Mucosa of stomach (tissue), 1 donor: ENCODE data around the gene PRUNE2.
A peak's percentile ranks its signal among the peaks of the same experiment; 100 is the strongest.

Experiments
- H3K27me3 ChIP-seq: one replicate; pipeline ENCODE4 v1.7.0; 2013; ENCODE audit warnings: mild to moderate bottlenecking, low read length; ENCODE audit not compliant: control insufficient read depth, insufficient read depth
- H3K36me3 ChIP-seq: one replicate; pipeline ENCODE4 v1.7.0; 2013; ENCODE audit warnings: low read length; ENCODE audit not compliant: control insufficient read depth, insufficient read depth
- H3K4me1 ChIP-seq: one replicate; pipeline ENCODE4 v1.7.0; 2013; ENCODE audit warnings: mild to moderate bottlenecking, low read length; ENCODE audit not compliant: control insufficient read depth, insufficient read depth
- H3K4me3 ChIP-seq: one replicate; pipeline ENCODE4 v1.7.0; 2013; ENCODE audit warnings: low read length
- H3K9ac ChIP-seq: one replicate; pipeline ENCODE4 v1.7.0; 2013; ENCODE audit warnings: mild to moderate bottlenecking, low read length, moderate library complexity
- H3K9me3 ChIP-seq: one replicate; pipeline ENCODE4 v1.7.0; 2013; ENCODE audit warnings: mild to moderate bottlenecking, low read length, moderate library complexity; ENCODE audit not compliant: control insufficient read depth
- donor health status: Pancreatic carcinoma.

The PRUNE2 gene

GRCh38 chr9:76852026-76852425 lies 53.9 kb downstream of the PRUNE2 start:
- no peak overlapping the region for H3K9ac ChIP-seq
- no peaks in the 10 kb centered on the region for H3K36me3 ChIP-seq
- H3K27me3 ChIP-seq, result no peaks in the 10 kb centered on the region
- no peaks in the 10 kb centered on the region for H3K9me3 ChIP-seq
- no peaks in the 10 kb centered on the region for H3K4me1 ChIP-seq
- no peak overlapping the region for H3K4me3 ChIP-seq

- H3K27me3 ChIP-seq, result no peaks in the 10 kb centered on the region
- H3K4me1 ChIP-seq, result no peaks in the 10 kb centered on the region
- no peak overlapping the region for H3K4me3 ChIP-seq
- H3K9ac ChIP-seq, result no peak overlapping the region
- no peaks in the 10 kb centered on the region for H3K9me3 ChIP-seq
- H3K36me3 ChIP-seq, result no peaks in the 10 kb centered on the region
Observed at GRCh38 chr9:76846297-76846696, 59.6 kb downstream of the PRUNE2 start.

- Histone ChIP-seq H3K27me3 (no peaks in the 10 kb centered on the region), H3K4me3 (no peak overlapping the region), H3K4me1 (no peaks in the 10 kb centered on the region), H3K9ac (no peak overlapping the region), H3K9me3 (no peaks in the 10 kb centered on the region), H3K36me3 (no peaks in the 10 kb centered on the region)
Observed at GRCh38 chr9:76845254-76845653, 60.7 kb downstream of the PRUNE2 start.

GRCh38 chr9:76835571-76836283 lies 70.2 kb downstream of the PRUNE2 start:
- H3K36me3 ChIP-seq, result no peaks in the 10 kb centered on the region
- no peaks in the 10 kb centered on the region for H3K4me1 ChIP-seq
- no peak overlapping the region for H3K4me3 ChIP-seq
- H3K9me3 ChIP-seq, result no peaks in the 10 kb centered on the region
- peak overlapping the region; percentile 15 for H3K9ac ChIP-seq
- H3K27me3 ChIP-seq, result no peaks in the 10 kb centered on the region

- H3K4me3 ChIP-seq, result no peak overlapping the region
- H3K27me3 ChIP-seq, result peaks cover 4% of the 10 kb centered on the region
- no peak overlapping the region for H3K9ac ChIP-seq
- no peaks in the 10 kb centered on the region for H3K9me3 ChIP-seq
- no peaks in the 10 kb centered on the region for H3K36me3 ChIP-seq
- no peaks in the 10 kb centered on the region for H3K4me1 ChIP-seq
Observed at GRCh38 chr9:76828447-76828846, 77.5 kb downstream of the PRUNE2 start.

GRCh38 chr9:76827296-76828080 lies 78.4 kb downstream of the PRUNE2 start:
- H3K4me3 ChIP-seq, result no peak overlapping the region
- H3K36me3 ChIP-seq, result no peaks in the 10 kb centered on the region
- H3K9ac ChIP-seq, result no peak overlapping the region
- no peaks in the 10 kb centered on the region for H3K9me3 ChIP-seq
- H3K4me1 ChIP-seq, result no peaks in the 10 kb centered on the region
- peaks cover 4% of the 10 kb centered on the region for H3K27me3 ChIP-seq

- Histone ChIP-seq H3K9me3 (no peaks in the 10 kb centered on the region), H3K36me3 (no peaks in the 10 kb centered on the region), H3K4me3 (no peak overlapping the region), H3K27me3 (peaks cover 4% of the 10 kb centered on the region), H3K4me1 (peaks cover 4% of the 10 kb centered on the region), H3K9ac (no peak overlapping the region)
Observed at GRCh38 chr9:76820431-76820830, 85.5 kb downstream of the PRUNE2 start.

- Histone ChIP-seq H3K9ac (peak overlapping the region; percentile 20), H3K9me3 (no peaks in the 10 kb centered on the region), H3K27me3 (no peaks in the 10 kb centered on the region), H3K4me3 (no peak overlapping the region), H3K36me3 (no peaks in the 10 kb centered on the region), H3K4me1 (peaks cover 4% of the 10 kb centered on the region)
Observed at GRCh38 chr9:76818271-76818670, 87.6 kb downstream of the PRUNE2 start.

GRCh38 chr9:76817489-76817888 lies 88.4 kb downstream of the PRUNE2 start:
- H3K36me3 ChIP-seq, result no peaks in the 10 kb centered on the region
- no peaks in the 10 kb centered on the region for H3K27me3 ChIP-seq
- peaks cover 4% of the 10 kb centered on the region for H3K4me1 ChIP-seq
- H3K9me3 ChIP-seq, result no peaks in the 10 kb centered on the region
- H3K4me3 ChIP-seq, result no peak overlapping the region
- no peak overlapping the region for H3K9ac ChIP-seq

GRCh38 chr9:76812591-76812990 lies 93.3 kb downstream of the PRUNE2 start:
- peaks cover 4% of the 10 kb centered on the region for H3K27me3 ChIP-seq
- no peak overlapping the region for H3K4me3 ChIP-seq
- no peaks in the 10 kb centered on the region for H3K4me1 ChIP-seq
- no peak overlapping the region for H3K9ac ChIP-seq
- H3K9me3 ChIP-seq, result no peaks in the 10 kb centered on the region
- H3K36me3 ChIP-seq, result no peaks in the 10 kb centered on the region

GRCh38 chr9:76810377-76810957 lies 95.4 kb downstream of the PRUNE2 start:
- Histone ChIP-seq H3K4me1 (no peaks in the 10 kb centered on the region), H3K9ac (no peak overlapping the region), H3K36me3 (no peaks in the 10 kb centered on the region), H3K4me3 (no peak overlapping the region), H3K27me3 (peaks cover 4% of the 10 kb centered on the region), H3K9me3 (no peaks in the 10 kb centered on the region)

- peaks cover 4% of the 10 kb centered on the region for H3K27me3 ChIP-seq
- H3K4me1 ChIP-seq, result no peaks in the 10 kb centered on the region
- H3K4me3 ChIP-seq, result no peak overlapping the region
- H3K9me3 ChIP-seq, result no peaks in the 10 kb centered on the region
- H3K36me3 ChIP-seq, result no peaks in the 10 kb centered on the region
- H3K9ac ChIP-seq, result no peak overlapping the region
Observed at GRCh38 chr9:76808636-76809035, 97.3 kb downstream of the PRUNE2 start.
